IMR-90 (cell line): ENCODE results near the gene BBS5. TPM values are rescaled to one million over a fixed set of nuclear protein-coding genes. Genes with fewer than 3 reads are reported as not detected.

Experiments used
- ATAC-seq: fragments of 200-7000 bp; cut with Tn5 transposase; 2 replicates; pipeline ENCODE4 v1.9.1; 2020; ENCODE audit warnings: low read depth, mild to moderate bottlenecking, moderate library complexity
- BruUV-seq: library from RNA; stranded (reverse); fragments of 400-500 nt; replicated peaks from 2 replicates; lab custom pipeline; 2021; lab: Mats Ljungman, UMichigan
- CTCF ChIA-PET: fragments of 300-600 bp; formaldehyde crosslinking; extraction: SDS; loops from one replicate; lab custom pipeline; 2021; ENCODE audit warnings: antibody characterized with exemption; lab: Yijun Ruan, JAX
- POLR2A ChIA-PET: fragments of 300-600 bp; sonication (Branson Sonifier 250); formaldehyde crosslinking; loops from one replicate; lab custom pipeline; 2022; ENCODE audit warnings: antibody characterized with exemption; ENCODE audit not compliant: unreplicated experiment; lab: Charles Lee
- DNase-seq: peaks from one replicate; pipeline ENCODE4 v3.0.0; 2013
- H2AFZ ChIP-seq: replicated peaks from 2 replicates; pipeline ENCODE3; 2013; ENCODE audit warnings: low read length, mild to moderate bottlenecking; ENCODE audit not compliant: poor library complexity
- H2AK5ac ChIP-seq: 2 replicates; pipeline ENCODE4 v1.6.1; 2013; ENCODE audit warnings: low read depth, low read length, inconsistent platforms
- H2AK9ac ChIP-seq: replicated peaks from 2 replicates; pipeline ENCODE3; 2013; ENCODE audit warnings: mild to moderate bottlenecking, low read depth, low read length, moderate library complexity; ENCODE audit not compliant: poor library complexity
- H2BK120ac ChIP-seq: 2 replicates; pipeline ENCODE4 v1.6.1; 2013; ENCODE audit warnings: low read depth, low read length, inconsistent platforms
- H2BK15ac ChIP-seq: 3 replicates; pipeline ENCODE4 v1.6.1; 2013; ENCODE audit warnings: low read depth, low read length, inconsistent platforms
- H2BK20ac ChIP-seq: 2 replicates; pipeline ENCODE4 v1.6.1; 2013; ENCODE audit warnings: low read depth, mild to moderate bottlenecking, inconsistent platforms, low read length, moderate library complexity
- H2BK5ac ChIP-seq: 2 replicates; pipeline ENCODE4 v1.6.1; 2013; ENCODE audit warnings: mild to moderate bottlenecking, low read depth, low read length, inconsistent platforms; ENCODE audit not compliant: poor library complexity, severe bottlenecking
- H3K14ac ChIP-seq: replicated peaks from 2 replicates; pipeline ENCODE4 v1.6.1; 2013; ENCODE audit warnings: low read depth, low read length, inconsistent platforms
- H3K18ac ChIP-seq: 2 replicates; pipeline ENCODE4 v1.6.1; 2013; ENCODE audit warnings: low read depth, low read length, control low read depth
- H3K23ac ChIP-seq: 2 replicates; pipeline ENCODE4 v1.6.1; 2013; ENCODE audit warnings: low read depth, low read length, inconsistent platforms
- H3K27ac ChIP-seq: 2 replicates; pipeline ENCODE4 v1.5.1; 2013; ENCODE audit warnings: mild to moderate bottlenecking, control low read depth, low read length; ENCODE audit not compliant: insufficient read depth
- H3K27me3 ChIP-seq: 2 replicates; pipeline ENCODE4 v1.6.1; 2013; ENCODE audit warnings: low read length; ENCODE audit not compliant: control insufficient read depth, insufficient read depth
- H3K36me3 ChIP-seq: 2 replicates; pipeline ENCODE4 v1.6.1; 2013; ENCODE audit warnings: low read length, mixed read lengths; ENCODE audit not compliant: control insufficient read depth, insufficient read depth
- H3K4ac ChIP-seq: 2 replicates; pipeline ENCODE4 v1.6.1; 2013; ENCODE audit warnings: low read depth, low read length, inconsistent platforms
- H3K4me1 ChIP-seq: 2 replicates; pipeline ENCODE4 v1.6.1; 2013; ENCODE audit warnings: low read length, mixed read lengths; ENCODE audit not compliant: control insufficient read depth, insufficient read depth
- H3K4me2 ChIP-seq: 2 replicates; pipeline ENCODE4 v1.6.1; 2013; ENCODE audit warnings: low read depth, mild to moderate bottlenecking, control low read depth, low read length, moderate library complexity
- H3K4me3 ChIP-seq: 2 replicates; pipeline ENCODE4 v1.5.1; 2013; ENCODE audit warnings: low read depth, mild to moderate bottlenecking, control low read depth, low read length, moderate library complexity; ENCODE audit not compliant: insufficient read depth
- H3K56ac ChIP-seq: 2 replicates; pipeline ENCODE4 v1.6.1; 2013; ENCODE audit warnings: low read length, inconsistent platforms; ENCODE audit not compliant: insufficient read depth; ENCODE audit errors: extremely low read depth
- H3K79me1 ChIP-seq, 2 experiments: 2 replicates each; pipeline ENCODE4 v1.6.1; 2013; ENCODE audit warnings: low read length in 2 of 2, inconsistent platforms in 1 of 2, low read depth in 1 of 2
- H3K9ac ChIP-seq: 2 replicates; pipeline ENCODE4 v1.6.1; 2013; ENCODE audit warnings: low read depth, low read length, control low read depth
- H3K9me1 ChIP-seq: 2 replicates; pipeline ENCODE4 v1.6.1; 2013; ENCODE audit warnings: low read length, inconsistent platforms; ENCODE audit not compliant: insufficient read depth
- H3K9me3 ChIP-seq: 2 replicates; pipeline ENCODE4 v1.6.1; 2013; ENCODE audit warnings: low read length; ENCODE audit not compliant: control insufficient read depth, insufficient read depth
- H4K20me1 ChIP-seq: 2 replicates; pipeline ENCODE4 v1.6.1; 2013; ENCODE audit warnings: low read length, inconsistent platforms; ENCODE audit not compliant: insufficient read depth
- H4K5ac ChIP-seq: 2 replicates; pipeline ENCODE4 v1.6.1; 2013; ENCODE audit warnings: mild to moderate bottlenecking, low read depth, low read length, control low read depth
- H4K8ac ChIP-seq, 2 experiments: 2 replicates each; pipeline ENCODE4 v1.6.1; 2013; ENCODE audit warnings: low read depth in 2 of 2, low read length in 2 of 2, control low read depth in 1 of 2, inconsistent platforms in 1 of 2
- H4K91ac ChIP-seq: 2 replicates; pipeline ENCODE4 v1.6.1; 2013; ENCODE audit warnings: low read depth, low read length, inconsistent platforms; ENCODE audit not compliant: insufficient read depth
- BHLHE40 ChIP-seq: fragments of 150-350 bp; IDR thresholded peaks from 2 replicates; pipeline ENCODE4 v1.6.1; 2016; ENCODE audit warnings: mild to moderate bottlenecking, low read depth, low read length
- CEBPB ChIP-seq: IDR thresholded peaks from 2 replicates; pipeline ENCODE4 v1.6.1; 2012; ENCODE audit warnings: low read depth, low read length, improper control_type of control experiment
- CHD1 ChIP-seq: IDR thresholded peaks from 2 replicates; pipeline ENCODE4 v1.6.1; 2012; ENCODE audit warnings: low read depth, low read length, improper control_type of control experiment
- FOS ChIP-seq: fragments of 150-350 bp; IDR thresholded peaks from 2 replicates; pipeline ENCODE4 v1.6.1; 2016; ENCODE audit warnings: low read depth, low read length
- NFE2L2 ChIP-seq: fragments of 150-350 bp; IDR thresholded peaks from 2 replicates; pipeline ENCODE4 v1.6.1; 2016; ENCODE audit warnings: low read depth, mild to moderate bottlenecking, low read length
- POLR2A ChIP-seq: IDR thresholded peaks from 2 replicates; pipeline ENCODE4 v1.6.1; 2012; ENCODE audit warnings: mild to moderate bottlenecking, low read depth, low read length
- RAD21 ChIP-seq: IDR thresholded peaks from 2 replicates; pipeline ENCODE4 v1.6.1; 2012; ENCODE audit warnings: low read length, improper control_type of control experiment
- RCOR1 ChIP-seq: IDR thresholded peaks from 2 replicates; pipeline ENCODE4 v1.6.1; 2012; ENCODE audit warnings: mild to moderate bottlenecking, low read length, improper control_type of control experiment; ENCODE audit not compliant: insufficient replicate concordance
- RFX5 ChIP-seq: IDR thresholded peaks from 2 replicates; pipeline ENCODE4 v1.8.0; 2012; ENCODE audit warnings: low read depth, mild to moderate bottlenecking, low read length, moderate library complexity
- SMC3 ChIP-seq: fragments of 150-350 bp; IDR thresholded peaks from 2 replicates; pipeline ENCODE4 v1.6.1; 2016; ENCODE audit warnings: low read depth, mild to moderate bottlenecking, antibody characterized with exemption, low read length, moderate library complexity
- WGBS, 2 experiments: methylation state at CpG; one replicate each; pipeline versions ENCODE4 v1.1.5 to v1.1.7; 2013; ENCODE audit warnings: missing lambda C conversion rate in 2 of 2; ENCODE audit not compliant: insufficient read length in 1 of 2; ENCODE audit errors: extremely low coverage in 2 of 2; 5-methylcytosine and 5-hydroxymethylcytosine counted together
- dilution Hi-C: fragments of 300-500 bp; cut with HindIII; formaldehyde crosslinking; loops from one replicate; pipeline ENCODE4 v1.14.3; 2018; ENCODE audit warnings: low sequenced_read_pairs; ENCODE audit not compliant: unreplicated experiment
- in situ Hi-C: fragments of 300-500 bp; cut with MboI; formaldehyde crosslinking; loops from 3 replicates; pipeline ENCODE4 v1.14.3; 2019; ENCODE audit warnings: low sequenced_read_pairs, inconsistent platforms, mixed read lengths
- intact Hi-C: fragments of 100-400 bp; cut with micrococcal nuclease; formaldehyde crosslinking; loops from 2 replicates; pipeline ENCODE4 v1.10.0; 2022
- polyA plus RNA-seq, 3 experiments: library from polyadenylated mRNA; depleted of rRNA; stranded (reverse); fragments of >200 nt; gene quantifications; 2 replicates each; pipeline ENCODE4 v1.2.3, GENCODE V29; 2012; ENCODE audit warnings: low replicate concordance in 1 of 3
- total RNA-seq: library from RNA; depleted of rRNA; stranded (reverse); fragments of >200 nt; gene quantifications from 2 replicates; pipeline ENCODE4 v1.2.3, GENCODE V29; 2012
- TF ChIP-seq, protein P1 (sequence below): fragments of 150-350 bp; IDR thresholded peaks from 2 replicates; pipeline ENCODE4 v1.6.1; 2016; ENCODE audit warnings: low read depth, mild to moderate bottlenecking, low read length, moderate library complexity, borderline replicate concordance
- TF ChIP-seq, protein P2 (sequence below): fragments of 150-350 bp; IDR thresholded peaks from 2 replicates; pipeline ENCODE4 v1.6.1; 2017; ENCODE audit warnings: mild to moderate bottlenecking, antibody characterized with exemption, low read length, low read depth
- TF ChIP-seq, protein P3 (sequence below): conservative IDR thresholded peaks from 2 replicates; pipeline ENCODE4 v1.5.1; 2012; ENCODE audit warnings: mild to moderate bottlenecking, low read depth, low read length, improper control_type of control experiment

BBS5 gene
- total and polyA plus RNA-seq, 2 of the 4 experiments (the other 2 are of a cell fraction) = 1.4 to 4.1 TPM

DNA sequence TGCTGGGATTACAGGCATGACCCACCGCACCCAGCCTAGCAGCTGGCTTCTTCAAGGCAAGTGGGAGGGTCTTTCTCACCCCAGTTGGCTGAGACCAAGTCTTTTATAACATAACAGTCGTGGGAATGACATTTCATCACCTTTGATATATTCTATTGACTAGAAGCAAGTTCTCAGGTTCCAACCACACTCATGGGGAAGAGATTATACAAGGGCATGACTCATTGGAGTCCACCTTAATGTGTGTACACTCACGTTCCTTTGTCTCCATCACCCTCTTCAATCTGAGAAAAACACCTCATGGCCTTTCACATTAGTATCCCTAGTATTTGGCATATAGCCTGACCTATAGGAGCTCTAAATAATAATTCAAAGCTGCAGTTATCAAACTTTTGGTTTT is 2.8 kb upstream of the BBS5 start:
- H4K5ac ChIP-seq = no peak overlapping the region
- no peak overlapping the region for H3K18ac ChIP-seq
- no peak overlapping the region for H2AK9ac ChIP-seq
- H3K27ac ChIP-seq = no peak overlapping the region
- H3K4me2 ChIP-seq = no peak overlapping the region
- no peak overlapping the region for H2BK20ac ChIP-seq
- H3K9me3 ChIP-seq = no peaks in the 10 kb centered on the region
- no peak overlapping the region for H2BK5ac ChIP-seq
- H2BK15ac ChIP-seq = no peak overlapping the region
- no peaks in the 10 kb centered on the region for H3K36me3 ChIP-seq
- in situ Hi-C loops = no loop called here
- H3K4ac ChIP-seq = no peak overlapping the region
- H4K20me1 ChIP-seq = no peaks in the 10 kb centered on the region
- no CpG with 5 or more reads among the region's 3 CpGs for WGBS, 2 experiments
- no peak overlapping the region for H4K8ac ChIP-seq
- H3K9me1 ChIP-seq = 0 out of 2 replicates have a peak, but pooled peaks cover 8% of the 10 kb centered on the region
- CTCF ChIA-PET = interaction anchor here (0.5 kb wide), 1 partner anchor 39 kb away, joined by 3 read pairs; no protein-coding TSS in a partner anchor
- dilution Hi-C loops = no loop called here
- TF ChIP-seq SMC3 = no peak
- no peak for TF ChIP-seq CEBPB
- TF ChIP-seq FOS = no peak
- no peak for TF ChIP-seq RAD21
- no peak for TF ChIP-seq RCOR1
- TF ChIP-seq POLR2A = no peak
- no peak for TF ChIP-seq CHD1
- TF ChIP-seq RFX5 = no peak
- TF ChIP-seq, protein P1, sequence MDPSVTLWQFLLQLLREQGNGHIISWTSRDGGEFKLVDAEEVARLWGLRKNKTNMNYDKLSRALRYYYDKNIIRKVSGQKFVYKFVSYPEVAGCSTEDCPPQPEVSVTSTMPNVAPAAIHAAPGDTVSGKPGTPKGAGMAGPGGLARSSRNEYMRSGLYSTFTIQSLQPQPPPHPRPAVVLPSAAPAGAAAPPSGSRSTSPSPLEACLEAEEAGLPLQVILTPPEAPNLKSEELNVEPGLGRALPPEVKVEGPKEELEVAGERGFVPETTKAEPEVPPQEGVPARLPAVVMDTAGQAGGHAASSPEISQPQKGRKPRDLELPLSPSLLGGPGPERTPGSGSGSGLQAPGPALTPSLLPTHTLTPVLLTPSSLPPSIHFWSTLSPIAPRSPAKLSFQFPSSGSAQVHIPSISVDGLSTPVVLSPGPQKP = no peak
- TF ChIP-seq, protein P2, sequence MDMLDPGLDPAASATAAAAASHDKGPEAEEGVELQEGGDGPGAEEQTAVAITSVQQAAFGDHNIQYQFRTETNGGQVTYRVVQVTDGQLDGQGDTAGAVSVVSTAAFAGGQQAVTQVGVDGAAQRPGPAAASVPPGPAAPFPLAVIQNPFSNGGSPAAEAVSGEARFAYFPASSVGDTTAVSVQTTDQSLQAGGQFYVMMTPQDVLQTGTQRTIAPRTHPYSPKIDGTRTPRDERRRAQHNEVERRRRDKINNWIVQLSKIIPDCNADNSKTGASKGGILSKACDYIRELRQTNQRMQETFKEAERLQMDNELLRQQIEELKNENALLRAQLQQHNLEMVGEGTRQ = no peak
- TF ChIP-seq NFE2L2 = no peak
- TF ChIP-seq BHLHE40 = no peak
- TF ChIP-seq, protein P3, sequence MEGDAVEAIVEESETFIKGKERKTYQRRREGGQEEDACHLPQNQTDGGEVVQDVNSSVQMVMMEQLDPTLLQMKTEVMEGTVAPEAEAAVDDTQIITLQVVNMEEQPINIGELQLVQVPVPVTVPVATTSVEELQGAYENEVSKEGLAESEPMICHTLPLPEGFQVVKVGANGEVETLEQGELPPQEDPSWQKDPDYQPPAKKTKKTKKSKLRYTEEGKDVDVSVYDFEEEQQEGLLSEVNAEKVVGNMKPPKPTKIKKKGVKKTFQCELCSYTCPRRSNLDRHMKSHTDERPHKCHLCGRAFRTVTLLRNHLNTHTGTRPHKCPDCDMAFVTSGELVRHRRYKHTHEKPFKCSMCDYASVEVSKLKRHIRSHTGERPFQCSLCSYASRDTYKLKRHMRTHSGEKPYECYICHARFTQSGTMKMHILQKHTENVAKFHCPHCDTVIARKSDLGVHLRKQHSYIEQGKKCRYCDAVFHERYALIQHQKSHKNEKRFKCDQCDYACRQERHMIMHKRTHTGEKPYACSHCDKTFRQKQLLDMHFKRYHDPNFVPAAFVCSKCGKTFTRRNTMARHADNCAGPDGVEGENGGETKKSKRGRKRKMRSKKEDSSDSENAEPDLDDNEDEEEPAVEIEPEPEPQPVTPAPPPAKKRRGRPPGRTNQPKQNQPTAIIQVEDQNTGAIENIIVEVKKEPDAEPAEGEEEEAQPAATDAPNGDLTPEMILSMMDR = no peak
- no peak overlapping the region for H3K14ac ChIP-seq
- H3K4me1 ChIP-seq = peaks cover 8% of the 10 kb centered on the region
- no peaks in the 10 kb centered on the region for H3K27me3 ChIP-seq
- intact Hi-C loops = no loop called here
- no peak overlapping the region for H3K23ac ChIP-seq
- H2BK120ac ChIP-seq = no peak overlapping the region
- H3K56ac ChIP-seq = no peak overlapping the region
- no peak overlapping the region for H4K91ac ChIP-seq
- H3K9ac ChIP-seq = no peak overlapping the region
- peaks cover 0 to 14% of the 10 kb centered on the region in 2 experiments; a peak in 2 of 4 replicates for H3K79me1 ChIP-seq
- ATAC-seq (no peak), DNase-seq (peak; percentile 61)
- no peak overlapping the region for H3K4me3 ChIP-seq
- no peak overlapping the region for H2AK5ac ChIP-seq
- POLR2A ChIA-PET = no interaction called here
- BruUV-seq = no TSS peak
- no peak overlapping the region for H2AFZ ChIP-seq
